ENCODE measurements around the gene AUTS2.

AUTS2 gene

GRCh38 chr7:70183278-70183677, 585.0 kb downstream of the AUTS2 start:
- TF ChIP-seq CTCF (IDR thresholded peaks at IDR 0.05; ENCODE audit: low read depth, low read length, missing control alignments), result no peak
- no peak for DNase-seq (ENCODE audit: extremely low read depth, low read depth)
- H3K4me3 ChIP-seq (replicated peaks; ENCODE audit: low read depth, low read length), result no peak overlapping the region

GRCh38 chr7:70188901-70189650, 590.8 kb downstream of the AUTS2 start:
- DNase-seq (ENCODE audit: extremely low read depth, low read depth), result no peak
- H3K4me3 ChIP-seq (replicated peaks; ENCODE audit: low read depth, low read length), result no peak overlapping the region
- TF ChIP-seq CTCF (IDR thresholded peaks at IDR 0.05; ENCODE audit: low read depth, low read length, missing control alignments), result no peak

- DNase-seq (ENCODE audit: extremely low read depth, low read depth), result no peak
- no peak for TF ChIP-seq CTCF (IDR thresholded peaks at IDR 0.05; ENCODE audit: low read depth, low read length, missing control alignments)
- no peak overlapping the region for H3K4me3 ChIP-seq (replicated peaks; ENCODE audit: low read depth, low read length)
Measured at GRCh38 chr7:70189776-70190175, 591.5 kb downstream of the AUTS2 start.

GRCh38 chr7:70190281-70190680, 592.0 kb downstream of the AUTS2 start:
- no peak for DNase-seq (ENCODE audit: extremely low read depth, low read depth)
- no peak for TF ChIP-seq CTCF (IDR thresholded peaks at IDR 0.05; ENCODE audit: low read depth, low read length, missing control alignments)
- H3K4me3 ChIP-seq (replicated peaks; ENCODE audit: low read depth, low read length), result no peak overlapping the region

GRCh38 chr7:70193514-70193913, 595.2 kb downstream of the AUTS2 start:
- TF ChIP-seq CTCF (IDR thresholded peaks at IDR 0.05; ENCODE audit: low read depth, low read length, missing control alignments), result no peak
- no peak for DNase-seq (ENCODE audit: extremely low read depth, low read depth)

GRCh38 chr7:70208236-70209063, 610.2 kb downstream of the AUTS2 start:
- H3K4me3 ChIP-seq (replicated peaks; ENCODE audit: low read depth, low read length), result no peak overlapping the region
- no peak for TF ChIP-seq CTCF (IDR thresholded peaks at IDR 0.05; ENCODE audit: low read depth, low read length, missing control alignments)
- no peak for DNase-seq (ENCODE audit: extremely low read depth, low read depth)

More at GRCh38 chr7:70193514-70193913, 595.2 kb downstream of the AUTS2 start:
- no peak overlapping the region for H3K4me3 ChIP-seq (replicated peaks; ENCODE audit: low read depth, low read length)

Measured in HFF-Myc (cell line).